Lung (tissue), 12 donors: ENCODE measurements around the gene OTULIN. TPM values are rescaled to one million over a fixed set of nuclear protein-coding genes. Genes with fewer than 3 reads are reported as not detected.

Source experiments
- ATAC-seq: fragments of 200-7000 bp; cut with Tn5 transposase; one replicate; pipeline ENCODE4 v1.9.1; 2020; ENCODE audit warnings: moderate number of reproducible peaks; ENCODE audit not compliant: insufficient read depth, low FRiP score
- DNase-seq, 3 donors: peaks; one replicate each; pipeline ENCODE4 v3.0.0-alpha.2; 2013 to 2017
- H3K27ac ChIP-seq, 2 donors: one replicate each; pipeline ENCODE4 v1.5.1; 2013; ENCODE audit warnings: mild to moderate bottlenecking in 2 of 2, moderate library complexity in 2 of 2, control low read depth in 1 of 2, inconsistent platforms in 1 of 2, low read depth in 1 of 2, low read length in 1 of 2
- H3K27me3 ChIP-seq, 3 donors: one replicate each; pipeline ENCODE4 v1.5.1; 2013; ENCODE audit warnings: low read length in 2 of 3; ENCODE audit not compliant: control insufficient read depth in 3 of 3, insufficient read depth in 3 of 3
- H3K36me3 ChIP-seq, 4 donors: one replicate each; pipeline ENCODE4 v1.5.1; 2013; ENCODE audit warnings: low read length in 4 of 4, mild to moderate bottlenecking in 1 of 4, moderate library complexity in 1 of 4; ENCODE audit not compliant: control insufficient read depth in 4 of 4, insufficient read depth in 4 of 4
- H3K4me1 ChIP-seq, 5 donors: one replicate each; pipeline ENCODE4 v1.5.1; 2013; ENCODE audit warnings: low read length in 5 of 5, mild to moderate bottlenecking in 2 of 5, moderate library complexity in 1 of 5; ENCODE audit not compliant: control insufficient read depth in 5 of 5, insufficient read depth in 5 of 5
- H3K4me3 ChIP-seq: one replicate; pipeline ENCODE4 v1.5.1; 2013; ENCODE audit warnings: mild to moderate bottlenecking, control low read depth, moderate library complexity
- H3K9ac ChIP-seq, 2 donors: one replicate each; pipeline ENCODE4 v1.5.1; 2013; ENCODE audit warnings: low read length in 2 of 2, control low read depth in 1 of 2; ENCODE audit not compliant: insufficient read depth in 1 of 2
- H3K9me3 ChIP-seq, 4 donors: one replicate each; pipeline ENCODE4 v1.5.1; 2013; ENCODE audit warnings: low read length in 3 of 4, mild to moderate bottlenecking in 1 of 4, moderate library complexity in 1 of 4; ENCODE audit not compliant: control insufficient read depth in 4 of 4, insufficient read depth in 3 of 4
- CTCF ChIP-seq: IDR thresholded peaks from 2 replicates; pipeline ENCODE4 v1.5.1; 2012; ENCODE audit warnings: mild to moderate bottlenecking; ENCODE audit errors: control extremely low read depth, extremely low read depth
- WGBS, 2 donors: extraction: QIAGEN DNeasy Blood & Tissue Kit; methylation state at CpG; one replicate each; pipeline ENCODE4 v1.1.7; 2013; 5-methylcytosine and 5-hydroxymethylcytosine counted together
- polyA plus RNA-seq, 2 donors: library from polyadenylated mRNA; stranded (reverse); fragments of 200-250 nt; gene quantifications; one replicate each; pipeline ENCODE4 v1.2.1, GENCODE V29; 2013
- total RNA-seq, 2 donors: library from RNA; depleted of rRNA in 1 of 2; stranded (reverse); fragments of >200 nt in 1 of 2; gene quantifications; one replicate each; pipeline ENCODE4 v1.2.1, GENCODE V29; 2014 to 2021
- donor health status: control.
- donor health status: control.
- donor health status: Bipolar disorder and iron deficiency.
- donor health status: healthy.
- donor health status: DM: yes; HTN: yes; CAD: no.

Gene OTULIN
- total and polyA plus RNA-seq, 4 donors: 7.5 to 35.6 (median 21.9) TPM

DNA sequence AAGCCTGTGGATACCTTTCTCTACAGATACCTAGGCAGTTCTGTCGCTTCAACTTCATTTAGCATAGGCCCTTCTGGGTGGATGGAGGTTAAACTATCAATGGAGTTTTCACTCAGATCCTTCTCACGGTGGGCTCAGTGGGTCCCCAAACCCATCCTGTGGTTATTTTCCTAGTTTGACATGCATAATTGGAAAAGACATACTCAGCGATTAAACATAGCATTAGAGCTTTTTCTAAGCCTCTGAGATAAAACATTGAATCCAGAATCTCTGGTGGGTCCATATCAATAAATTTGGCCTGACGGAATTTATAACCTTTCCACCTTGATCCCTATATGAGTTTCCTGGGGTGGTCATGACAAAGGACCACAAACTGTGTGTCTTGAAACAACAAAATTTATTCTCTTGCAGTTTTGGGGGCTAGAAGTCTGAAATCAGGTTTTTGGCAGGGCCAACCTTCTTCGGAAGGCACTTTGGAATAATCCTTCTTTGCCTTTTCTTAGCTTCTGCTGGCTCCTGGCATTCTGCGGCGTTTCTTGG lies 1.7 kb upstream of the OTULIN start:
- Histone ChIP-seq H3K36me3 (peaks cover 0 to 2% (median 0%) of the 10 kb centered on the region in 4 donors), H3K27ac (no peak overlapping the region), H3K4me3 (no peak overlapping the region), H3K9me3 (no peaks in the 10 kb centered on the region), H3K9ac (no peak overlapping the region), H3K27me3 (no peaks in the 10 kb centered on the region), H3K4me1 (peaks cover 5 to 25% (median 7%) of the 10 kb centered on the region in 5 donors)
- TF ChIP-seq CTCF: no peak
- WGBS, 2 donors: 96 to 97% methylated on average over 7 of the region's 7 CpGs
- DNase-seq (no peak), ATAC-seq (no peak)

DNA sequence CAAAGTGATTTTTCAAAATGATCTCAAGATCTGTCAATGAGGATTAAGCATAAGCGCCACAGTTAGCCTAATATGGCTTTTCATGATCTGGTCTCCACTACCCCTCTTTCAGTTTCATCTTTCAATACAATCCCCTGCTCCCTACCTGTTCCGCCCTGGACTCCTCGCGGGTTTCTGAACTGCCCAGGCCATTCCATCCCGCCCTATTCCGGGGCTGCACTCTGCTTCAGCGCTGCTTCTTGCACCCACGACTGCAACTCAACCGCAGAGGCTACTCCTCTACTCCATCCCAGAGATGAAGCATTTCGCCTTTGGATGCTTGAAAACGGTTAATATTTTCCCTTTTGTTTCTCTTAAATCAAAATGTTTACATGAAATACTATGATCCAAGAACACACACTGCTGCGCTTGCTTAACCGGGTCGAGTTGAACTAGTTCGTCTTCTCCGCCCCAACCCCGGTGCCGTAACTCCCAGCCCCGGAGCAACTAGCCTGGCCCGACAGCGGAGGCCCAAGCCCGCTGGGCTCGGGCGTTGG lies 716 bp upstream of the OTULIN start:
- no peak for TF ChIP-seq CTCF
- Histone ChIP-seq H3K9me3 (no peaks in the 10 kb centered on the region), H3K9ac (peak overlapping the region; percentile 74 to 92), H3K36me3 (peaks cover 0 to 2% (median 0%) of the 10 kb centered on the region in 4 donors), H3K4me3 (peak overlapping the region; percentile 89), H3K27me3 (no peaks in the 10 kb centered on the region), H3K4me1 (peaks cover 5 to 25% (median 7%) of the 10 kb centered on the region in 5 donors), H3K27ac (peak overlapping the region; percentile 97 to 99)
- ATAC-seq (peak; percentile 2), DNase-seq (no peak)
- WGBS, 2 donors: 2% methylated on average over 24 of the region's 24 CpGs

- Histone ChIP-seq H3K4me3 (peak overlapping the region; percentile 89), H3K4me1 (peaks cover 5 to 25% (median 7%) of the 10 kb centered on the region in 5 donors), H3K36me3 (peaks cover 0 to 2% (median 0%) of the 10 kb centered on the region in 4 donors), H3K27me3 (no peaks in the 10 kb centered on the region), H3K9me3 (no peaks in the 10 kb centered on the region), H3K9ac (peak overlapping the region in 1 of 2 donors; percentile 56), H3K27ac (peak overlapping the region; percentile 97 to 99)
- peak; percentile 44 to 68 (median 61) for DNase-seq
- 1 to 2% methylated on average over 20 to 21 of the region's 21 CpGs for WGBS, 2 donors
- no peak for ATAC-seq
- TF ChIP-seq CTCF: no peak
Measured at GRCh38 chr5:14665101-14665822, 744 bp downstream of the OTULIN start.
